K562 (cell line): ENCODE data around the gene SPHK2. TPM values are rescaled to one million over a fixed set of nuclear protein-coding genes. Genes with fewer than 3 reads are reported as not detected.

Experiments used
- BHLHE40 ChIP-seq: IDR thresholded peaks from 2 replicates; pipeline ENCODE4 v1.6.1; 2011; ENCODE audit warnings: low read length, improper control_type of control experiment
- DACH1 ChIP-seq: fragments of 450-650 bp; IDR thresholded peaks from 2 replicates; pipeline ENCODE4 v1.6.1; 2018; ENCODE audit not compliant: partially characterized antibody
- DNMT1 ChIP-seq: fragments of 450-650 bp; IDR thresholded peaks from 2 replicates; pipeline ENCODE4 v1.6.1; 2016; ENCODE audit warnings: antibody characterized with exemption, mild to moderate bottlenecking
- EP300 ChIP-seq: IDR thresholded peaks from 2 replicates; pipeline ENCODE4 v1.6.1; 2012; ENCODE audit warnings: low read length, improper control_type of control experiment
- FOXP4 ChIP-seq: sonication (generic); formaldehyde crosslinking; IDR thresholded peaks from 2 replicates; pipeline ENCODE4 v1.8.0; 2022; ENCODE audit warnings: mild to moderate bottlenecking, missing genetic modification reagents, borderline replicate concordance
- GTF2F1 ChIP-seq: IDR thresholded peaks from 2 replicates; pipeline ENCODE4 v1.6.1; 2011; ENCODE audit warnings: low read depth, low read length, improper control_type of control experiment
- MCM7 ChIP-seq, 2 experiments: fragments of 450-650 bp; IDR thresholded peaks; 2 replicates each; pipeline ENCODE4 v1.6.1; 2016 to 2018
- MEF2D ChIP-seq: conservative IDR thresholded peaks from 2 replicates; pipeline ENCODE4 v1.6.1; 2016; ENCODE audit warnings: low read depth, missing genetic modification characterization, missing compliant biosample characterization
- MEIS2 ChIP-seq: fragments of 450-650 bp; IDR thresholded peaks from 2 replicates; pipeline ENCODE4 v1.6.1; 2014; ENCODE audit warnings: mild to moderate bottlenecking; ENCODE audit not compliant: partially characterized antibody
- NBN ChIP-seq: fragments of 450-650 bp; IDR thresholded peaks from 2 replicates; pipeline ENCODE4 v1.6.1; 2016; ENCODE audit warnings: low read depth, mild to moderate bottlenecking
- NELFE ChIP-seq: IDR thresholded peaks from 2 replicates; pipeline ENCODE4 v1.6.1; 2011; ENCODE audit warnings: mild to moderate bottlenecking; ENCODE audit not compliant: insufficient read depth, insufficient read length
- PHF8 ChIP-seq: fragments of 200-600 bp; sonication (generic); IDR thresholded peaks from 2 replicates; pipeline ENCODE4 v1.6.1; 2012; ENCODE audit warnings: mixed run types, mild to moderate bottlenecking, inconsistent platforms, low read length, moderate library complexity, borderline replicate concordance
- RAD51 ChIP-seq: fragments of 450-650 bp; IDR thresholded peaks from 2 replicates; pipeline ENCODE4 v1.7.1; 2016; ENCODE audit warnings: low read depth, mild to moderate bottlenecking, borderline replicate concordance
- RBM22 ChIP-seq: fragments of 200-400 bp; formaldehyde crosslinking; IDR thresholded peaks from 2 replicates; pipeline ENCODE4 v1.6.1; 2018; ENCODE audit warnings: low read length, low read depth; ENCODE audit not compliant: poor library complexity, severe bottlenecking
- RFX7 ChIP-seq: fragments of 250-450 bp; sonication (Bioruptor Pico); IDR thresholded peaks from 2 replicates; pipeline ENCODE4 v1.5.1; 2021; ENCODE audit warnings: mild to moderate bottlenecking
- RUNX1 ChIP-seq: sonication (generic); IDR thresholded peaks from 2 replicates; pipeline ENCODE4 v1.6.1; 2016; ENCODE audit warnings: antibody characterized with exemption, low read depth
- SLC30A9 ChIP-seq: fragments of 250-450 bp; sonication (Bioruptor Pico); IDR thresholded peaks from 2 replicates; pipeline ENCODE4 v1.8.0; 2022; ENCODE audit warnings: mild to moderate bottlenecking, moderate library complexity
- TBP ChIP-seq: optimal IDR thresholded peaks from 2 replicates; pipeline ENCODE3; 2011; ENCODE audit warnings: low read depth, low read length, improper control_type of control experiment
- ZNF224 ChIP-seq: sonication (generic); formaldehyde crosslinking; IDR thresholded peaks from 2 replicates; pipeline ENCODE4 v1.8.0; 2022; ENCODE audit warnings: mild to moderate bottlenecking, missing genetic modification reagents
- ZNF311 ChIP-seq: fragments of 250-450 bp; sonication (Bioruptor Pico); IDR thresholded peaks from 2 replicates; pipeline ENCODE4 v1.4.0; 2020; ENCODE audit warnings: mild to moderate bottlenecking, moderate library complexity
- ZNF717 ChIP-seq: fragments of 250-450 bp; sonication (Bioruptor Pico); IDR thresholded peaks from 2 replicates; pipeline ENCODE4 v1.5.0; 2021
- polyA plus RNA-seq, 8 experiments: library from polyadenylated mRNA; depleted of rRNA in 4 of 8; stranded (reverse) in 5 of 8; unstranded in 3 of 8; fragments of >200 nt; fragmentation: Nextera tagmentation in 2 of 8; fragmentation: Illumina TruSeq in 1 of 8; extraction: Ambion mirVana in 2 of 8; extraction: Trizol in 1 of 8; gene quantifications; 2 replicates each; pipeline versions ENCODE4 v1.2.1 to v1.2.3, GENCODE V29; 2011 to 2014; ENCODE audit warnings: inconsistent platforms in 1 of 8, missing spikeins in 1 of 8
- total RNA-seq, 7 experiments: library from RNA; depleted of rRNA in 6 of 7; stranded (reverse); fragments of >200 nt in 6 of 7; fragmentation: Illumina TruSeq in 2 of 7; extraction: Trizol in 2 of 7; gene quantifications; 2 replicates each; pipeline versions ENCODE4 v1.2.1 to v1.2.3, GENCODE V29; 2011 to 2021; ENCODE audit warnings: low replicate concordance in 1 of 7
- TF ChIP-seq, protein P1 (sequence below): fragments of 250-450 bp; sonication (Bioruptor Pico); IDR thresholded peaks from 2 replicates; pipeline ENCODE4 v1.6.1; 2021; ENCODE audit warnings: mild to moderate bottlenecking
- TF ChIP-seq, protein P2 (sequence below): fragments of 250-450 bp; sonication (Bioruptor Pico); IDR thresholded peaks from 2 replicates; pipeline ENCODE4 v1.9.0; 2021; ENCODE audit warnings: mild to moderate bottlenecking, inconsistent platforms
- TF ChIP-seq, protein P3 (sequence below): fragments of 250-450 bp; sonication (Bioruptor Pico); IDR thresholded peaks from 2 replicates; pipeline ENCODE4 v1.8.0; 2021; ENCODE audit warnings: borderline replicate concordance, mild to moderate bottlenecking, moderate library complexity; ENCODE audit not compliant: poor library complexity, severe bottlenecking

The SPHK2 gene
- total and polyA plus RNA-seq, 9 of the 15 experiments (the other 6 are each of a cell fraction or from before 2014, with no cell fraction given): 0.10 to 15.2 (median 2.9) TPM

- TF ChIP-seq NELFE: no peak
- no peak for TF ChIP-seq MEIS2
- no peak for TF ChIP-seq DACH1
- no peak for TF ChIP-seq ZNF224 (CRISPR knock-in tag)
- no peak for TF ChIP-seq RFX7
- TF ChIP-seq TBP: peak; percentile 43
- TF ChIP-seq MEF2D (tag): no peak
- no peak for TF ChIP-seq RAD51
- TF ChIP-seq, protein P1, sequence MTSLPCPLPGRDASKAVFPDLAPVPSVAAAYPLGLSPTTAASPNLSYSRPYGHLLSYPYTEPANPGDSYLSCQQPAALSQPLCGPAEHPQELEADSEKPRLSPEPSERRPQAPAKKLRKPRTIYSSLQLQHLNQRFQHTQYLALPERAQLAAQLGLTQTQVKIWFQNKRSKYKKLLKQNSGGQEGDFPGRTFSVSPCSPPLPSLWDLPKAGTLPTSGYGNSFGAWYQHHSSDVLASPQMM: no peak
- no peak for TF ChIP-seq MCM7 (IDR thresholded peaks at IDR 0.05)
- TF ChIP-seq RBM22: no peak
- no peak for TF ChIP-seq GTF2F1
- TF ChIP-seq PHF8: peak; percentile 6; the same call in 1 of the 2 replicates
- no peak for TF ChIP-seq SLC30A9
- TF ChIP-seq RUNX1: no peak
- peak; percentile 80 for TF ChIP-seq NBN
- TF ChIP-seq BHLHE40: peak; percentile 92
- no peak for TF ChIP-seq ZNF717 (CRISPR knock-in tag)
- peak; percentile 38; the same call in 1 of the 2 replicates for TF ChIP-seq EP300
- TF ChIP-seq, protein P2, sequence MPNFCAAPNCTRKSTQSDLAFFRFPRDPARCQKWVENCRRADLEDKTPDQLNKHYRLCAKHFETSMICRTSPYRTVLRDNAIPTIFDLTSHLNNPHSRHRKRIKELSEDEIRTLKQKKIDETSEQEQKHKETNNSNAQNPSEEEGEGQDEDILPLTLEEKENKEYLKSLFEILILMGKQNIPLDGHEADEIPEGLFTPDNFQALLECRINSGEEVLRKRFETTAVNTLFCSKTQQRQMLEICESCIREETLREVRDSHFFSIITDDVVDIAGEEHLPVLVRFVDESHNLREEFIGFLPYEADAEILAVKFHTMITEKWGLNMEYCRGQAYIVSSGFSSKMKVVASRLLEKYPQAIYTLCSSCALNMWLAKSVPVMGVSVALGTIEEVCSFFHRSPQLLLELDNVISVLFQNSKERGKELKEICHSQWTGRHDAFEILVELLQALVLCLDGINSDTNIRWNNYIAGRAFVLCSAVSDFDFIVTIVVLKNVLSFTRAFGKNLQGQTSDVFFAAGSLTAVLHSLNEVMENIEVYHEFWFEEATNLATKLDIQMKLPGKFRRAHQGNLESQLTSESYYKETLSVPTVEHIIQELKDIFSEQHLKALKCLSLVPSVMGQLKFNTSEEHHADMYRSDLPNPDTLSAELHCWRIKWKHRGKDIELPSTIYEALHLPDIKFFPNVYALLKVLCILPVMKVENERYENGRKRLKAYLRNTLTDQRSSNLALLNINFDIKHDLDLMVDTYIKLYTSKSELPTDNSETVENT: no peak
- TF ChIP-seq, protein P3, sequence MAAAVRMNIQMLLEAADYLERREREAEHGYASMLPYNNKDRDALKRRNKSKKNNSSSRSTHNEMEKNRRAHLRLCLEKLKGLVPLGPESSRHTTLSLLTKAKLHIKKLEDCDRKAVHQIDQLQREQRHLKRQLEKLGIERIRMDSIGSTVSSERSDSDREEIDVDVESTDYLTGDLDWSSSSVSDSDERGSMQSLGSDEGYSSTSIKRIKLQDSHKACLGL (CRISPR knock-in tag): no peak
- no peak for TF ChIP-seq FOXP4 (CRISPR knock-in tag)
- peak; percentile 74; the same call in 1 of the 2 replicates for TF ChIP-seq DNMT1
- no peak for TF ChIP-seq ZNF311 (CRISPR knock-in tag)
Observed at GRCh38 chr19:48637948-48638830, 18.9 kb downstream of the SPHK2 start (continued).
